IMR-90 (cell line): ENCODE data around the gene PRKCE. TPM values are rescaled to one million over a fixed set of nuclear protein-coding genes. Genes with fewer than 3 reads are reported as not detected.

Experiments
- ATAC-seq: fragments of 200-7000 bp; cut with Tn5 transposase; 2 replicates; pipeline ENCODE4 v1.9.1; 2020; ENCODE audit warnings: low read depth, mild to moderate bottlenecking, moderate library complexity
- BruUV-seq: library from RNA; stranded (reverse); fragments of 400-500 nt; replicated peaks from 2 replicates; lab custom pipeline; 2021; lab: Mats Ljungman, UMichigan
- CTCF ChIA-PET: fragments of 300-600 bp; formaldehyde crosslinking; extraction: SDS; loops from one replicate; lab custom pipeline; 2021; ENCODE audit warnings: antibody characterized with exemption; lab: Yijun Ruan, JAX
- POLR2A ChIA-PET: fragments of 300-600 bp; sonication (Branson Sonifier 250); formaldehyde crosslinking; loops from one replicate; lab custom pipeline; 2022; ENCODE audit warnings: antibody characterized with exemption; ENCODE audit not compliant: unreplicated experiment; lab: Charles Lee
- DNase-seq: peaks from one replicate; pipeline ENCODE4 v3.0.0; 2013
- H2AFZ ChIP-seq: replicated peaks from 2 replicates; pipeline ENCODE3; 2013; ENCODE audit warnings: low read length, mild to moderate bottlenecking; ENCODE audit not compliant: poor library complexity
- H2AK5ac ChIP-seq: 2 replicates; pipeline ENCODE4 v1.6.1; 2013; ENCODE audit warnings: low read depth, low read length, inconsistent platforms
- H2AK9ac ChIP-seq: replicated peaks from 2 replicates; pipeline ENCODE3; 2013; ENCODE audit warnings: mild to moderate bottlenecking, low read depth, low read length, moderate library complexity; ENCODE audit not compliant: poor library complexity
- H2BK120ac ChIP-seq: 2 replicates; pipeline ENCODE4 v1.6.1; 2013; ENCODE audit warnings: low read depth, low read length, inconsistent platforms
- H2BK15ac ChIP-seq: 3 replicates; pipeline ENCODE4 v1.6.1; 2013; ENCODE audit warnings: low read depth, low read length, inconsistent platforms
- H2BK20ac ChIP-seq: 2 replicates; pipeline ENCODE4 v1.6.1; 2013; ENCODE audit warnings: low read depth, mild to moderate bottlenecking, inconsistent platforms, low read length, moderate library complexity
- H2BK5ac ChIP-seq: 2 replicates; pipeline ENCODE4 v1.6.1; 2013; ENCODE audit warnings: mild to moderate bottlenecking, low read depth, low read length, inconsistent platforms; ENCODE audit not compliant: poor library complexity, severe bottlenecking
- H3K14ac ChIP-seq: replicated peaks from 2 replicates; pipeline ENCODE4 v1.6.1; 2013; ENCODE audit warnings: low read depth, low read length, inconsistent platforms
- H3K18ac ChIP-seq: 2 replicates; pipeline ENCODE4 v1.6.1; 2013; ENCODE audit warnings: low read depth, low read length, control low read depth
- H3K23ac ChIP-seq: 2 replicates; pipeline ENCODE4 v1.6.1; 2013; ENCODE audit warnings: low read depth, low read length, inconsistent platforms
- H3K27ac ChIP-seq: 2 replicates; pipeline ENCODE4 v1.5.1; 2013; ENCODE audit warnings: mild to moderate bottlenecking, control low read depth, low read length; ENCODE audit not compliant: insufficient read depth
- H3K27me3 ChIP-seq: 2 replicates; pipeline ENCODE4 v1.6.1; 2013; ENCODE audit warnings: low read length; ENCODE audit not compliant: control insufficient read depth, insufficient read depth
- H3K36me3 ChIP-seq: 2 replicates; pipeline ENCODE4 v1.6.1; 2013; ENCODE audit warnings: low read length, mixed read lengths; ENCODE audit not compliant: control insufficient read depth, insufficient read depth
- H3K4ac ChIP-seq: 2 replicates; pipeline ENCODE4 v1.6.1; 2013; ENCODE audit warnings: low read depth, low read length, inconsistent platforms
- H3K4me1 ChIP-seq: 2 replicates; pipeline ENCODE4 v1.6.1; 2013; ENCODE audit warnings: low read length, mixed read lengths; ENCODE audit not compliant: control insufficient read depth, insufficient read depth
- H3K4me2 ChIP-seq: 2 replicates; pipeline ENCODE4 v1.6.1; 2013; ENCODE audit warnings: low read depth, mild to moderate bottlenecking, control low read depth, low read length, moderate library complexity
- H3K4me3 ChIP-seq: 2 replicates; pipeline ENCODE4 v1.5.1; 2013; ENCODE audit warnings: low read depth, mild to moderate bottlenecking, control low read depth, low read length, moderate library complexity; ENCODE audit not compliant: insufficient read depth
- H3K56ac ChIP-seq: 2 replicates; pipeline ENCODE4 v1.6.1; 2013; ENCODE audit warnings: low read length, inconsistent platforms; ENCODE audit not compliant: insufficient read depth; ENCODE audit errors: extremely low read depth
- H3K79me1 ChIP-seq, 2 experiments: 2 replicates each; pipeline ENCODE4 v1.6.1; 2013; ENCODE audit warnings: low read length in 2 of 2, inconsistent platforms in 1 of 2, low read depth in 1 of 2
- H3K9ac ChIP-seq: 2 replicates; pipeline ENCODE4 v1.6.1; 2013; ENCODE audit warnings: low read depth, low read length, control low read depth
- H3K9me1 ChIP-seq: 2 replicates; pipeline ENCODE4 v1.6.1; 2013; ENCODE audit warnings: low read length, inconsistent platforms; ENCODE audit not compliant: insufficient read depth
- H3K9me3 ChIP-seq: 2 replicates; pipeline ENCODE4 v1.6.1; 2013; ENCODE audit warnings: low read length; ENCODE audit not compliant: control insufficient read depth, insufficient read depth
- H4K20me1 ChIP-seq: 2 replicates; pipeline ENCODE4 v1.6.1; 2013; ENCODE audit warnings: low read length, inconsistent platforms; ENCODE audit not compliant: insufficient read depth
- H4K5ac ChIP-seq: 2 replicates; pipeline ENCODE4 v1.6.1; 2013; ENCODE audit warnings: mild to moderate bottlenecking, low read depth, low read length, control low read depth
- H4K8ac ChIP-seq, 2 experiments: 2 replicates each; pipeline ENCODE4 v1.6.1; 2013; ENCODE audit warnings: low read depth in 2 of 2, low read length in 2 of 2, control low read depth in 1 of 2, inconsistent platforms in 1 of 2
- H4K91ac ChIP-seq: 2 replicates; pipeline ENCODE4 v1.6.1; 2013; ENCODE audit warnings: low read depth, low read length, inconsistent platforms; ENCODE audit not compliant: insufficient read depth
- BHLHE40 ChIP-seq: fragments of 150-350 bp; IDR thresholded peaks from 2 replicates; pipeline ENCODE4 v1.6.1; 2016; ENCODE audit warnings: mild to moderate bottlenecking, low read depth, low read length
- CEBPB ChIP-seq: IDR thresholded peaks from 2 replicates; pipeline ENCODE4 v1.6.1; 2012; ENCODE audit warnings: low read depth, low read length, improper control_type of control experiment
- ELK1 ChIP-seq: fragments of 150-350 bp; IDR thresholded peaks from 2 replicates; pipeline ENCODE4 v1.6.1; 2016; ENCODE audit warnings: low read depth, mild to moderate bottlenecking, low read length, moderate library complexity, borderline replicate concordance
- MAFK ChIP-seq: IDR thresholded peaks from 2 replicates; pipeline ENCODE4 v1.6.1; 2012; ENCODE audit warnings: low read depth, low read length, improper control_type of control experiment
- NFE2L2 ChIP-seq: fragments of 150-350 bp; IDR thresholded peaks from 2 replicates; pipeline ENCODE4 v1.6.1; 2016; ENCODE audit warnings: low read depth, mild to moderate bottlenecking, low read length
- RAD21 ChIP-seq: IDR thresholded peaks from 2 replicates; pipeline ENCODE4 v1.6.1; 2012; ENCODE audit warnings: low read length, improper control_type of control experiment
- SMC3 ChIP-seq: fragments of 150-350 bp; IDR thresholded peaks from 2 replicates; pipeline ENCODE4 v1.6.1; 2016; ENCODE audit warnings: low read depth, mild to moderate bottlenecking, antibody characterized with exemption, low read length, moderate library complexity
- WGBS, 2 experiments: methylation state at CpG; one replicate each; pipeline versions ENCODE4 v1.1.5 to v1.1.7; 2013; ENCODE audit warnings: missing lambda C conversion rate in 2 of 2; ENCODE audit not compliant: insufficient read length in 1 of 2; ENCODE audit errors: extremely low coverage in 2 of 2; 5-methylcytosine and 5-hydroxymethylcytosine counted together
- dilution Hi-C: fragments of 300-500 bp; cut with HindIII; formaldehyde crosslinking; loops from one replicate; pipeline ENCODE4 v1.14.3; 2018; ENCODE audit warnings: low sequenced_read_pairs; ENCODE audit not compliant: unreplicated experiment
- in situ Hi-C: fragments of 300-500 bp; cut with MboI; formaldehyde crosslinking; loops from 3 replicates; pipeline ENCODE4 v1.14.3; 2019; ENCODE audit warnings: low sequenced_read_pairs, inconsistent platforms, mixed read lengths
- intact Hi-C: fragments of 100-400 bp; cut with micrococcal nuclease; formaldehyde crosslinking; loops from 2 replicates; pipeline ENCODE4 v1.10.0; 2022
- polyA plus RNA-seq, 3 experiments: library from polyadenylated mRNA; depleted of rRNA; stranded (reverse); fragments of >200 nt; gene quantifications; 2 replicates each; pipeline ENCODE4 v1.2.3, GENCODE V29; 2012; ENCODE audit warnings: low replicate concordance in 1 of 3
- total RNA-seq: library from RNA; depleted of rRNA; stranded (reverse); fragments of >200 nt; gene quantifications from 2 replicates; pipeline ENCODE4 v1.2.3, GENCODE V29; 2012

The PRKCE gene
- total and polyA plus RNA-seq, 2 of the 4 experiments (the other 2 are of a cell fraction) = 8.1 to 32.4 TPM

GRCh38 chr2:46067501-46068305, 416.2 kb downstream of the PRKCE start:
- DNase-seq = peak; percentile 96
- Histone ChIP-seq H3K9ac (peak overlapping the region; percentile 43; the same call in 1 of the 2 replicates), H3K18ac (peak overlapping the region; percentile 86), H3K4ac (peak overlapping the region; percentile 96), H3K23ac (peak overlapping the region; percentile 91), H4K5ac (peak overlapping the region; percentile 85), H3K4me1 (peaks cover 24% of the 10 kb centered on the region), H3K14ac (peak overlapping the region; percentile 96), H3K27ac (peak overlapping the region; percentile 50), H2AK5ac (peak overlapping the region; percentile 60), H2BK15ac (peak overlapping the region; percentile 75; the same call in 2 of the 3 replicates), H2BK120ac (peak overlapping the region; percentile 98), H3K4me3 (peak overlapping the region; percentile 32; the same call in 1 of the 2 replicates), H3K4me2 (peak overlapping the region; percentile 79; the same call in 1 of the 2 replicates), H3K9me1 (peaks cover 20% of the 10 kb centered on the region), H2BK5ac (peak overlapping the region; percentile 98), H3K79me1 (peaks cover 11 to 38% of the 10 kb centered on the region in 2 experiments), H2AK9ac (peak overlapping the region; percentile 58), H2AFZ (no peak overlapping the region), H3K27me3 (no peaks in the 10 kb centered on the region), H3K9me3 (no peaks in the 10 kb centered on the region), H4K8ac (peak overlapping the region; percentile 53 to 82), H3K56ac (peak overlapping the region; percentile 83), H4K91ac (peak overlapping the region; percentile 94), H3K36me3 (no peaks in the 10 kb centered on the region), H4K20me1 (no peaks in the 10 kb centered on the region), H2BK20ac (peak overlapping the region; percentile 99)
- no TSS peak for BruUV-seq
- dilution Hi-C loops (no loop called here), intact Hi-C loops (loop anchor here (5.0 kb wide), 1 partner anchor 65 kb away; no protein-coding TSS in a partner anchor), in situ Hi-C loops (no loop called here)
- ChIA-PET CTCF (no interaction called here), POLR2A (no interaction called here)
- ATAC-seq = peak; percentile 56
- 100% methylated on average over 1 of the region's 13 CpGs; no CpG with 5 or more reads in 1 of the 2 experiments for WGBS, 2 experiments
- TF ChIP-seq CEBPB (peak; percentile 99), ELK1 (no peak), NFE2L2 (no peak), RAD21 (peak; percentile 30; the same call in 1 of the 2 replicates), SMC3 (peak; percentile 22; the same call in 1 of the 2 replicates), BHLHE40 (peak; percentile 89; the same call in 1 of the 2 replicates), MAFK (peak; percentile 45; the same call in 1 of the 2 replicates)
